Right forelimb (tissue), 1 donor: Measurements from ENCODE around the gene ADARB2.
A peak's percentile ranks its signal among the peaks of the same experiment; 100 is the strongest.

Experiments
- DNase-seq: peaks from one replicate; pipeline ENCODE4 v3.0.0-alpha.2; 2018

The ADARB2 gene

DNA sequence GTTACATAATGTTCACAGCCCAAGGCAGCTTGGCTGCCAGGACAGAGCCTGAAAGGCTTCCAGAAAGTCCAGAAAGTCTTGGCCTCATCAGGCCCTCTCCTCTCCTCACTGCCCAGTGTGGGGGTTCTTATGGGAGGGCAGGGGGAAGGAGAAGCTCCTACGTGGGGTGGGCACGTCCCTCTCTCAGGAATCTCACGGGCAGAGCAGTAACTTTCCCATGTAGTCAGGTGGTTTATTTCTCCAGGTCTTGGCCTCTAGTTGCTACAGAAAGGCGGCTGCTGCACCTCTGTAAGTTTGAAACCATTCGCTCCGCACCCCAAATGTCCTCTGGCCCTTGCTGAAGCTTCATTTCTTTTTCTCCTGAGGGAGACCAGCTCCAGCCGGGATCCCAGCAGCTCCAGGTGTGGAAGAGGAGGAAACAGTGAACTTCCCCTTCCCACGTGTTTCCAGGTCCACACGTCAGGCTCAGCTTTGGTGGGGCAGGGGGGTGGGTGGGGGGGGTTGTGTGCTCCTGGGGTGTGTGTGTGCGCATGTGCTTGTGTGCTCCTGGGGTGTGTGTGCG is 360.9 kb downstream of the ADARB2 start:
- no peak for DNase-seq

DNA sequence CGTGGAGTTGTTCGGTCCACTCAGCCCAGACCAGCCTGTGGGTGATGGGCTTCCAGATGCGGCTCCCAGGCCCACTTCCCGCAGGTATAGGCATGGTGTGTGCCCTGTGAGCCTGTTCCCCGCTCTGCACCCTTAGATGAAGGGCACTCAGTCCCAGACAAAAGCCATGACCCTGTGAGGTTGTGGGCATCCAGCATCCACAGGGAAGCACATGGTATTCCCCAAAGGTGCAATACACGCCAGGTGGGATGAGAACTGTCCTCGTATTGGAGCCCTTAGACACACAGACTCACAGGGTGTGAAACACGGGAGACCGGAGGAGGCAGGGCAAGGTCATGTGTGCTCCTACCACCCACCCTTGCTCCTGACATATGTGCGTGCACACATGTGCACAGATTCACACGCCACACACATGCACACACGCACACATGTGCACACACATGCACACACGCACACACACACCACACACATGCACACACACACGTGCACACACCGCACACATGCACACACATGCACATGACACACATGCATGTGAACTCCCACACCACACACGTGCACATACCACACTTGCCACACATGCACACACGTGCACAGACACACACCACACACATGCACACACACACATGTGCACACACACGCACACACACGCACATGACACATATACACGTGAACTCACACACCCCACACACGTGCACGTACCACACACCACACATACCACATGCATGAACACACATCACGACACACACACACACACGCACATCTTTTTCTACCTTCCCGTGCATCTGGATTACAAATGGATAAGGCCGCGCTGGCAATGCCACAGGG is 361.8 kb downstream of the ADARB2 start:
- DNase-seq = no peak

DNA sequence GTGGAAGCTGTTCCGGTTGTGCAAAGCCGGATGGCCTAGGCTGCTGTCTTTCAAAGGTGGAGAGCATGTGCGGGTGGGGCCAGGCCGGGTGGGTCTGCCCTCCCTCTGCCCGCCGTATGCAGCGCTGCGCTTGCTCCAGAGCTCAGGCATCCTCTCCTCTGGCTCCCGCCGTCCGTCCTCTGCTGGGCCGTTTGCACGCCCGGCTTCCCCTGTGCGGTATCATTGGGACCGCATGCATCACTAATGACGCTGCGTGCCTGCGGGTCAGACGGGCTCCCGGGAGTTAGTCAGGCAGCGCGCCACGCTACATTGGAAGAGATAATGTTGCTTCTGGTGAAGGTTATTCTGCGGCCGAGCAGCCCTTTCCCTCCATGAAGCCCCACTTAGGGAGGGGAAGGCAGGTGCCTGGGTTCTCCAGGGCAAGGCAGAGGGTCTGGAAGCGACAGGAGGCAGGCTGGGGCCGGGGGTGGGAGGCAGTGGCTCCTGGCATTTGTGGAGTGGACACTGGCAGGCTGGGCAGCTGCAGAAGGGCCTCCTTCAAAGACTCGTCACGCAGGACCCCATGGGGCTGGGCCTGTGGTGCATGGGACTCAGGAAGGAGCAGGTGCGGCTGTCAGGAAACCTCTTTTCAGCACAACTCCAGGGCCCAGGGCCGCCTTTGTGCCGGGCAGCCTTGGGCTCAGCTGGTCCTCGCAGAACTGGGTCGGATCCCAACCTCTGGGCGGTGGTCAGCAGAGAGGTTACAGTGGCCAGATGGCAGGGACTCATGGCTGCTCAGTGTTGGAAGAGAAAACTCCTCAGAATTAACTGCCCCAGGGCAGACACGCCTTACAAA is 362.6 kb downstream of the ADARB2 start:
- DNase-seq = no peak

DNA sequence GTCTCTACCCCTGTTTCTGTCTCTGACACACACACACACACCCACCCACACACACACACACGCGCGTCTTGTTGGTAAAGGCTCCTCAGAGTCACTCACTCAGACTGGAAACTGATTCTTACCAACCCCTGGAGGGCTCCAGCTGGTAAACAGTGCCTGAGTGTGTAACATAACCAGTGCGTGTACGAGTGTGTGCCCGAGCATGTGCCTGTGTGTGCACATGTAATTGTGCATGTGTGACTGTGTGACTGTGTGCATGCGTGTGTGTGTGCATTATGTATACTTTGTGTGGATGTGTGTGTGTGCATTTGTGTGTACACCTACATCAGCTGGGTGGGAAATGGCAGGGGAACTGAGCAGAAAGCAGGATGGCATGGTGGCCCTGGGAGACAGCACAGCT is 364.0 kb downstream of the ADARB2 start:
- DNase-seq = no peak

DNA sequence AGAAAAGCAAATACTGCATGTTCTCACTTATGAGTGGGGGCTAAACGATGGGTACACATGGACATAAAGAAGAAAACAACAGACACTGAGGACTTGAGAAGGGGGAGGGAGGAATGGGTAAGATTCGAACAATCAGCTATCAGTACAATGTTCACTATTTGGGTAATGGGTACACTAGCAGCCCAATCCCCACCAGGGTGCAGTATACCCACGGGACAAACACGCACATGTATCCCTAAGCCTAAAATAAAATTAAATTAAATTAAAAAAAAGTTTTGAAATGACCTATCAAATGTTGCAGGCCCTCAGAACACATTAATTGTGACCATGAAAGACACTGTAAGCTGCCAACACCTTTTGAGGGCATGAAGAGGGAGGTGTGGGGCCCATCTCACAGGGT is 365.1 kb downstream of the ADARB2 start:
- no peak for DNase-seq

DNA sequence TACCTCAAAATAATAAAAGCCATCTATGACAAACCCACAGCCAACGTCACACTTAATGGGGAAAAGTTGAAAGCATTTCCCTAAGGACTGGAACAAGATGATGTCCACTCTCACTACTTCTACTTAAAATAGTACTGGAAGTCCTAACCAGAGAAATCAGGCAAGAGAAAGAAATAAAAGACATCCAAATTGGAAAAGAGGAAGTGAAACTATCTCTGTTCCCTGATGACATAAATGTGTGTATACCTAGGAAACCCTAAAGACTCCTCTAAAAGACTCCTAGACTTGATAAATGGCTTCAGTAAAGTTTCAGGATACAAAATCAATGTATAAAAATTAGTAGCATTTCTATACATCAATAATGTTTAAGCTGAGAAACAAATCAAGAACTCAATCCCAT is 367.0 kb downstream of the ADARB2 start:
- DNase-seq = no peak

DNA sequence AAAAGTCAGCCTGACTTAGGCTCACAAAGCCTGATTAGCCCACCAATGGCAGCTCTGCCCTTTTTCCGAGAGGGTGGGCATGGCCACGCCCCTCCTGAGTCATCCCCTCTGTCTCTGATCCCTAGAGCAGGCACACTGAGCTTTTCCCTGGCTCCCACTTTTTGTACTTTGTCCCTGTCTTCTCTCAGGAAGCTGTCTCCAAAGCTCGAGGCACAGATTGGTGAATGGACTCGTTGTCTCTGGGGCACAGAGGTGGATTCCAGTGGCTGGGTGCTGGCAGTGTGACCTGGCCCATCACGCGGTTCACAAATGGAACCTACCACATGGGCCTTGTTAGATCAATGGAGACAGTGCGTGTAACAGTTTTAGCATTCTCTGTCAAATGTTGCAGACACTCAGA is 367.7 kb downstream of the ADARB2 start:
- DNase-seq = no peak

DNA sequence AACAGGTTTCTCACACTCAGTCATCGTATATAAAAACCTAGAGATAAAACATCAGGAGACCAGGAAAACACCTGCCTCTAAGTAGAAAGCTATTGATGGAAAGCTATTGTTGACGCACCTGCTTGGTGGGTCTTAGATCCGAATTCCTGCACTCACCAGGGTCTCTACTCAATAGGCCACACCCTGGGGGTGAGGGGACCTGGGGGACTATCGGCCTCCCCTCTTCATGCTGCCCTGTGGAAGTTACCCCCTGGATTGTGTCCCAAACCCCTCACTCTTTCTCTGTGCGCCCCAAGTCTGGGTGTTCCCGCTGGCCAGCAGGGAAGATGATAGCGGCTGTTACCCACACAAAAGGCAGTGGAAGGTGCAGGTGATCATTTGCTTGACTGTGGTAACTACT is 368.1 kb downstream of the ADARB2 start:
- no peak for DNase-seq

DNA sequence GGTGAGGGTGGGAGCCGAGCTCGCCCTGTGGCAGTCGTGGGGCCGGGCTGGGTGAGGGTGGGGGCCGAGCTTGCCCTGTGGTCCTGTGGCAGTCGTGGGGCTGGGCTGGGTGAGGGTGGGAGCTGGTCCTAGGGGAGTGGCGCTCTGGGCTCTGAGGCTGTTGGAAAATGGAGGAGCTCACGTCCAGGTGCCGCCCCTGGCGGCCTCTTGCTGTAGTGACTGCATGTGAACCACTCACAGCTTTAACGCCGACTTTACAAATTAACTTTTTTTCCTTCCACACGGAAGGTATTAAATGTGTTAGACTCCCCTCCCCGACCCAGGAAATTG is 368.5 kb downstream of the ADARB2 start:
- peak; percentile 54 for DNase-seq

DNA sequence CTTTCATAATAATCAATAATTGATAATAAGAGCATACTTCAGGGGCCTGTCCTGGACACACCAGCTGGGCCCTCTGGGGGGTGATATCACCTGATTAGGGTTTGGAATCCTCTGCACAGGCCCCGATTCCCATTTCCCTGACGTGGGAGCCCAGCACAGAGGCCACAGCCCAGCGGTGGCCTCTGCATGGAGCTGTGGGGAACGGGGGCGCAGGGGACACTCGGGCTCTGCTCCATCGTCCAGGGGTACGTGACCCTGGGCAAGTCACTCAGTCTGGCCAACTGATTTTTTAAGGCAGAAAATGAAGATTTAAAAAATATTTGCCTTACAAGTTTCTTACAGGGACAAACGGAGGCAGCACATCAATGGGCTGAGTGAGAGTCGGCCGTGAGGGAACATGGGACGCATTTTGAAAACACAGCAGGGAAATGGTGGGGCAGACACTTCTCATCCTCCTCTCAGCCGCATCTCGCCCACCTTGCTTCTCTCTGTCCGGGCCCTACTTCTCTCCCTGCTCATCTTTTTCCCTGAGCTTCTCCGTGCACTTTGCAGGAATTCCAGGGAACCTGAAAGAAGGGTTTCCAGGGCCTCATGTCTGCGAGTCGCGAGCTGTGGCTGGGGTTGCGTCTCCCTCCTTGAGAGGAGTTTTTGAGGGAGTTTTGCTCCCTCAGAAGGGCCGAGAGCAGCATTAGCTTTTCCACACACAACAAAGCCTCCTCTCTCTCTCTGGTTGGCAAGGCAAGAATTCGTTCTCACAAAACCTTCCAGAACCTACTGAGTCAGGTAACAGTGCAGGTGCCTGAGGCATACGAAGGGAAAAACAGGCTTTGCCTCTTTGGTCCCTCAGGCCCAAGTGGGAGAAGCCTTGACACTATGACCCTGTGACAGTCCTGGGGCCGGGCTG is 369.1 kb downstream of the ADARB2 start:
- no peak for DNase-seq

DNA sequence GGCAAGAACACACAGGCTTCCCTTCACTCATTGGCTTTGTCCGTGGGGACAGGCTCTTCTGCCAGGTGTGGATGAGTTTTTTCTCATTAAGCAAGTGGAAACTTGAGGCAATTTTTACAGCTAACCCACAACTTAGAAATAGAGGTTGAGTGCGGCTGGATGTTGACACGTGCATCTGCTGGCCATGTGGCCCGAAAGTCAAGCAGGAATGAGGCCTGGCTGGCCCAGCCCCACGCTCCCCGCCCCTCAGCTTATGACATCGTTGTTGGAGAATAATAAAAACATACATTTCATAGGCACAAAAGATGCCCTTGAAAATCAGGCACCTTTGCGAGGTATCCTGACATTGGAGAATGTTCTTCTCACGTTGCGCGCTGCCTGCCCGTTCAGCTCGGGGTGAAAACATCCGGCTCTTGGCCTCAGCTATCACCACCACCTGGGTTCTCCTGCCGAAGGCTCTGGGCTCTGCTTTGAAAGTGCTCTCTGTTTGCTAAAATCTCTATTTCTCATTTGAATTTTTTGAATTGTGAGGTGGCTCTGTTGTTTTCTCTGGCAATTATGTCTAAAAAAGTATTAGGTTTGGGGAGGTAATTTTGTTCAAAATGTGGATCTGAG is 370.4 kb downstream of the ADARB2 start:
- DNase-seq = no peak

DNA sequence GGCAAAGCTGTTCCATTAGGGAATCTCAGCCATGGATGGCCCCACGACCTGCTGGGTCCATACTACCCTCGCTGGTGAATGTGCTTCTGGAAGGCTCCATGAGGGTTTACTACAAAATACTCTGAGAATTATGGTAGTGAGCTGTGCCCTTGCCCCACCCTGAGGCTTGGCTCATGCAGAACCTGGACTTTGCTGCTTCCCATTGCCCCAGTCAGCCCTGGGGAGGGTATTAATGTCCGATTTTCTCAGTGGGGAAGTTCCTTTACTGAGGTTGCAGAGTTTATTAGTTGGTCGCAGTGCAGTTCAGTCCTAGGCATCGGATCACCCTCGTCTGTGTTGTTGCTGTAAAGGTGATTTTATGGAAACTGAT is 371.0 kb downstream of the ADARB2 start:
- no peak for DNase-seq

DNA sequence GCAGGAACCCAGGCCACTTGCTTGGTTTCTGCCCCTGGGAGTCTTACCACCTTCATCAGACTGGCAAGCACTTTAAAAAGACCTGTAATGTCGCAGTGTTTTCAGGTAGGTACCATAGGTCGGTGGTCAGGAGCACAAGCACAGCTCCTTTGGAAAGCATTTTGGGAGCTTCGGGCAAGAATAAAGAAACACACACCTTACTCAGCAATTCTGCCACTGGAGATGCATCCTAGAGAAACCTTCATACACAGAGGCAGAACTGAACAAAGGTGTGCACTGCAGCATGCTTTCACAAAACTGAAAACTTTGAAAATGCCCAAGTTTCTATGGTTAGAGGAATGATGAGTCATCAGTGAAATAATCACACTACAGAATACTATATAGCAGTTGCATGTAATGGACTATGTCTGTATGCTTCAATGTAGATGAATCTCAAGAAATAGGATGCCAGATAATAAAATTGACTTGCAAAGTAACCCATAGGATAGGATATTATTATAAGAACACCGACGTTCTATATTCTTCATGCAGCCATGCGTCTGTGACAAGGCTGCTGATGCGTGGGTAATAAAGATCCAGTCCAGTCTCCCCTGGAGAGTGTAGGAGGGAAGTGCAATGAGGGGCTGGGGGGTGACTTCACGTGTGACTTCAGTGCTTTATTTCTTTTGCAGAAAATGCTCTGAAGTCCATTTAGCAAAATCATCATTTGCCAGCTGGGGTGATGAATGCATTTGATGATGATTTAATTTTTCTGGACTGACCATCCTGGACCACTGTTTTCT is 371.6 kb downstream of the ADARB2 start:
- DNase-seq = no peak

DNA sequence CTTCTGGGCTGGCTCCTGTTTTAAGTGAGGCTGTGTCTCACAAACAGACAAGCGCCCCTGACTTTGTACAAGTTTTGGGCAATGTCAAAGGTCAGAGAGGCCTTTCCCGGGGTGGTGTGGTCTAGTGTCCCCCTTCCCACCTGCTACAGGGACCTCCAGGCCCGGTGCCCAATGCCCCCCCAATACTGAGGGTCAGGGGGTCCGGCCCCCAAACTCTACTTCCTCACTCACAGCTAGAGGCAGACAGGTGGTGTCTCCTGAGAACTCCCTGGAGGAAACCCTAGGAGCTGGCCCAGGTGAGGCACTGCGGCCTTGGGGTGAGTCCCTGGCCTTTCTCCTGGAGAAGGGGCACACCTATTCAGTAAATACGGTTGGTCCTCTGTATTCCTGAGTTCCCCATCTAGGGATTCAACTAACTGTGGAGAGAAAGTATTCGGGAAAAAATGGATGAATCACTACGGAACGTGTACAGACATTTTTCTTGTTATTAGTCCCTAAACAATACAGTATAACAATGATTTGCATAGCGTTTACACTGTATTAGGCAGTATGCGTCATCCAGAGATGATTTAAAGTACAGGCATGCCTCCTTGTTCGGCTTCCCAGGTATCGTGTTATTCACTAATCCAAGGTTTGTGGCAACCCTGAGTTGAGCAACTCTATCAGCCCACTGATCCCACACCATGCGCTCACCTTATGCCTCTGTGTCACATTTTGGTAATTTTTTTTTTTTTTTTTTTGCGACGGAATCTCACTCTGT is 373.0 kb downstream of the ADARB2 start:
- no peak for DNase-seq

DNA sequence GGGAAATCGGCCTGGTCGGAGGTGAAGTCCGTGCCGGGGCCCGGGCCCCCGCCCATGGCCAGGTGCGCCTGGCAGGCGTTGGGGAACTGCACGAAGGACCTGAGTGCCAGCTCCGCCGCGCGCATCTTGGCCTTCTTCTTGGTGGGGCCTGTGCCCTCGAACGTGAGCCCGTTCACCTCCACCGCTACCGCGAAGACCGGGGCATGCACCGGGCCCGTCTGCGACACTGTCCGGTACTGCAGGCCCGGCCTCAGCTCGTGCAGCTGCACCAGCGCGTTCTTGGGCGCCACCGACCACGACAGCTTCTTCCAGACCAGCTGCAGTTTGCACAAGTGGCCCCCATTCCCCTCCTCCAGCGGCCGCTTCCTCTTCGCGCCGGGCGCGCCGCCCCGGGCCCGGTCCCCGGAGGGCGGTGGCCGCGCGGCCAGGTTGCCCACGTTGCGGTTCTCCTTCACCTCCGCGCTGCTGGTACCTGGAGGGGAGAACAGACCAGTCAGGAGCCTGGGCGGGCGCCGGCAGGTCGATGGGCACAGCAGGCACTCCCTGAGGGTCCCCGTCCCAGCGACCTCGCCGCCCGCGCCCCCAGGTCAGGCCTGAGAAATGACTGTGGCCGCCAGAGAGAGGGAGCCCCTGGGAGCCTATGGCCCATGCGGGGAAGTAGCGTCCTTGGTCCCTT is 373.7 kb downstream of the ADARB2 start:
- no peak for DNase-seq

DNA sequence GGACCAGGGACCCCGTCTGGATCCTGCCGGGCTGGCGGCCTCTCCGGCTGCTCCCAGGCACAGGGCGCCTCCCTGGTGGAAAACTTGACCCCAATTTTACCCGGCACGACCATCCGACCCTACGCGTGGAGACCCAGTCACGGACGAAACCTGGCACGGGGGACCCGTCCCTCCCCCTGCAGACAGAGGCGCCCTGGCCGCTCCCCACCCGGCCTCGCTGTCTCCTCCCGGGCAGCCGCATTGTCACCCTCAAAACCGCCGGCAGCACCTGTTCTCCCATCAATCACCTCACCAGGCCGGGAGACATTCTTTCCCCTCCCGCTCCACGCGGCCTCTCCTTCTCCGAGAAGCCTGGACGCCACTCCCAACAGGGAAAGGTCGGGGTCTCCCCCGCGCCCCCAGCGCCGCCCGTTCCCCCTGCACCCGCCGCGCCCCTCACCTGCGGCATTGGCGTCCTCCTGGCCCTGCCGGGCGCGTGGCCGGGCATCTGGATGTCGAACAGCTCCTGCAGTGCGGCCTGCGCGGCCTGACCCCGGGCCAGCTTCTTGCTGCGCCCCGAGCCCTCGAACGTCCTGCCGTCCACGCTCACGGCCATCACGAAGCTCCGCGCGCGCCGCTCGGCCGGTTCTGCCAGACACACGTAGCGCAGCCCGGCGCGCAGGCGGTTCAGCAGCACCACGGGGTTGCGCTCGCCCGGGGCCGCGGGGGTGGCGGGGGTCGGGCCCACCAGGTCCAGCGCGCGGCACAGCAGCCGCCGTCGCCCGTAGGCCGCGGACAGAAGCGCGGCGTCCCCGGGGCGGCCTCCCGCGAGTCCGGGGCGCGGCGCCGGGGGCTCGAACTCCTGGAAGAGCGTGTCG is 374.5 kb downstream of the ADARB2 start:
- no peak for DNase-seq

DNA sequence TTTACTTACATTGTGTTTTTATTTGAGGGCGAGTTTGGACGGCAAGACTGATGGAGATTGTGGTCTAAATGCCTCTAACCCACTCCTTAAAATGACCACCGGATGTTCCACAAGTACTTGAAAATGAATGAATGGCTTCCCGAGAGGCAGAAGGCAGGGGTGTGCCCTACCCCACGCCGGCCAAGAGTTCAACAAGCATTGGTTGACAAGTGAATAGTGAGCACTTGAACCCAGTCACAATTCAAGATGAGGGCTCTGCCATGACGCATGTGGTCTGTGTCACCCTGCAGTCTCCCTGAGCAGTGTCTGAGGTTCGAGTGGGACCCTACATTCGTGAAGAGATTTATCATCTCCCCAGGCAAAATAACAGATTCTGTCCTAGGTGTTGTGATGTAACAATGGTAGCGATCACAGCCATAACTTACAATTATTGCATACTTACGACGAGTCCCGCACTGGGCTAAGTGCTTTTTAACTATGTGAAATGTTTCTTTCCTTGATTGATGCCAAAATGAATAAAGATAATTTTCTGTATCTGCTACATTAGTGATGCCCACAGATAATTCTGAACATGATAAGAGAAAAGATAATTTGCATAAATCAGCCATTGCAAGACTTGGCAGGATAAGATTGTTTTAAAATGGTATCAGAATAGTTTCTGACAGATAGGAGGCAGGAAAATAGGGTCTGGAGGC is 375.8 kb downstream of the ADARB2 start:
- no peak for DNase-seq

DNA sequence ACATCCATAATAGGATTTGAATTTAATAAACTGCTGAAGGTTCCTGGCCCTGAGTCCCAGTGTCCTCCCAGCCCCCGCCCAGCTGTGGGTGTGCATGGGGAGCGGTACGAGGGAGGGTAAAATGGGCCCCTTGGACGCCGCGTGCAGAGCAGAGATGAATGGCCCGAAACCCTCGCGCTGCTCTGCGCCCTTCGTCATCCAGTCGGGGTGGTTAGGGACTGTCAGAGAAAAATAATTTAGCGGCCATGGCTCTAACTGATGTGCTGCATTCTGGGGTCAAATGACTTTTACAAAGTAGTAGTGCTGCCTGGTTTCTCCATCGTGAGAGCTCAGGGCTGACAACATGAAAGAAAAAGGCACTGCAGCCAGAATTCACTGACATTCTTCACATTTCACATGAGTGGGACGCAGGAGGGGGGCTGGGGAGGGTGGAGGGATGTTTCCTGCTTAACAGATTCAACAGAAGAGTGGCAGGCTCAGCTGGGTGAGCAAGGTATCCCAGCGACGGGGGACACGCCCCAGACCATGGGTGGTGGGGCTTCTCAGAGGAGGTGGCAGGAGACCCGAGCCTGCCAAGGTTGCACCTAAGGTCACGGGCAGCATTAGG is 376.7 kb downstream of the ADARB2 start:
- peak; percentile 65 for DNase-seq
